Stimulated activated CD8-positive, alpha-beta memory T cell treated with anti-CD3 and anti-CD28 coated beads, Interleukin-2, amount 100 ng/mL, for 1 hour (primary cell): ENCODE measurements around the gene FRY.

ENCODE experiments used
- DNase-seq, 2 donors: peaks; one replicate each; pipeline ENCODE4 v3.0.0-alpha.2; 2020; ENCODE audit warnings: low read depth in 2 of 2

FRY gene

GRCh38 chr13:32173881-32174280 lies 142.3 kb downstream of the FRY start:
- DNase-seq, result no peak

GRCh38 chr13:32174366-32174765 lies 142.8 kb downstream of the FRY start:
- DNase-seq, result no peak

GRCh38 chr13:32175307-32175706 lies 143.7 kb downstream of the FRY start:
- DNase-seq, result no peak

GRCh38 chr13:32175943-32176342 lies 144.4 kb downstream of the FRY start:
- DNase-seq, result no peak

- no peak for DNase-seq
Observed at GRCh38 chr13:32176696-32177095, 145.1 kb downstream of the FRY start.

DNA sequence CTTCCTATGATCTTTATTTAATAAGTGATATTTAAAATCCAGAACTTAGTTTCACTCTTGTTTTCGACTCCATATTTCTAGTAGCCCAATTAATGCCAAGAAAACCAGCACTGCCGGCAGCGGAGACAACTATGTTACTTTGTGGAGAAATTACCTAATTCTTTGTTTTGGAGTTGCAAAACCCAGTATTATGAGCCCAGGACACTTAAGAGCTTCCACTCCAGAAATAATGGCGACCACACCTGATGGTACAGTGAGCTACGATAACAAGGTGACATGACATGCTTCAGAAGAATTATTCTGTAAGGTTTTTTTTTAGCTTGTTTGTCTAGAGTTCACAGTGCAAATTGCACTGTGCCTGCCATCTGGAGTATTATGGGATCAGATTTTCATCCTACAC lies 147.2 kb downstream of the FRY start:
- no peak for DNase-seq

DNA sequence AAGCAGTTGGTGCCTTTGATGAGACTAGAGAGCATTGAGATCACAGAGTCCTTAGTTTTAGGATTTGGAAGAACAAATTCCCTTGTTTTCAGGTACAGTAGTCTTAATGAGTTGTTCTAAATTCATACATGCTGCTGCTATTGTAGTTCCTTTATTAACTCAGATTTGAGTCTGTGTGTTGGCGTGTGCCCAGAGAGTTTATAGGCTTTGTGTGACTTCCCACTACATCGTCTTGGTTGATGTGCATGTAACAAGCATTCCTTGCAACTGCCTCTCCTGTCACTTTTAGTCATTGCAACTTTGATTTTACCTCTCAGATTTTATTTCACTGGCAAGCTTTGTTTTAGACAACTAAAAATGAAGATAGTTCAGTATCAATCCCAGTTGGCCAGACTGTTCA lies 148.1 kb downstream of the FRY start:
- no peak for DNase-seq

DNA sequence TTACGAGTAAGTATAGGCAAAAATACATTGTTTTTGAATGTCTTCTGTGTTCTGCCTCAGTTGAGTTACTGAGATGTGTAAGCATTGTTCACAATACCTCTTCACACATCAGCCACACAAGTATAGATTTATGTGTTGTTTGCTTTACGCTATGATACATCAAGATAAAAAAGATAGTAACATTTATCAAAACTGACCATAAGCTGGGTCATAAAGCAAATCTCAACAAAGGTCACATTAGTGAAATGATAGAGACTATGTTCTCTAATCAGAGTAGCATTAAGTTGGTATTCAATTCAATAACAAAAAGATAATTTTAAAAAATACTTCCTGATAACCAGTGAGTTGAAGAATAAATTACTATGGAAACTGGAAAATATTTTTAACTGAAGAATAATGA lies 156.1 kb downstream of the FRY start:
- DNase-seq, result no peak

GRCh38 chr13:32191452-32191998 lies 160.0 kb downstream of the FRY start:
- no peak for DNase-seq

GRCh38 chr13:32195713-32196112 lies 164.1 kb downstream of the FRY start:
- no peak for DNase-seq

DNA sequence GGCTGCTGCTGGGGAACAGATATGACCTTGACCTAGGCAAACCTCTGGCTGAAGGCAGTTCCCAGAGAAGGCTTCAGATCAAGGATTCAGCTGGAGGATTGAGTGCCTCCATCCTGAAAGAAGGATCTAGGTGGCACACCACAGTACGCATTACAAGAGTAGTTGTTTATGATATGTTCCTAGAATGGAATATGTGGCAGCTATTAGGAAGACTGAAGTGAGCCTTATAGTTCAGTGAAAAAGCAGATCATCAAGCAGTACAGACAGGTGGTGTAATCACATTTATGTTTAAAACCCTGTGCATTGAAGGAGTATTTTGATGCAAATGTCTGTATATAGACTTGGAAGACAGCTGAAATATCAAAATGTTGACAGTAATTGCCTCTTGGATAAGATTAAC lies 167.6 kb downstream of the FRY start:
- no peak for DNase-seq

- no peak for DNase-seq
Observed at GRCh38 chr13:32200741-32201140, 169.2 kb downstream of the FRY start.

- no peak for DNase-seq
Observed at GRCh38 chr13:32201809-32202208, 170.2 kb downstream of the FRY start.

DNA sequence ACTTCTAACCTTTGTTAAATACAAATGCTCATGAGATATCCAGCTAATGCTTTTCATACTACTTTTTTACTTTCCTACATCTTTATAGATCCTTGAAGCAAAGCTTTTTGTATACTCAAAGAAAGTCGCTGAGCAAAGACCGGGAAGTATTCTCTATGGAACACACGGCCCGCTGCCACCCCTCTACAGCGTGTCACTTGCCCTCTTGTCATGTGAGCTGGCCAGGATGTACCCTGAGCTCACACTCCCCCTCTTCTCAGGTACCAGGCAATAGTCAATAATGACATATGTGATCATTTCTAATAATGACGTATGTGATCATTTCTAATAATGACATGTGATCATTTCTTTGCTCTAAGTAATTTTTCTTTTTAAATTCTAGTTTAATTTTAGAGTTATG lies 170.7 kb downstream of the FRY start:
- DNase-seq, result no peak

DNA sequence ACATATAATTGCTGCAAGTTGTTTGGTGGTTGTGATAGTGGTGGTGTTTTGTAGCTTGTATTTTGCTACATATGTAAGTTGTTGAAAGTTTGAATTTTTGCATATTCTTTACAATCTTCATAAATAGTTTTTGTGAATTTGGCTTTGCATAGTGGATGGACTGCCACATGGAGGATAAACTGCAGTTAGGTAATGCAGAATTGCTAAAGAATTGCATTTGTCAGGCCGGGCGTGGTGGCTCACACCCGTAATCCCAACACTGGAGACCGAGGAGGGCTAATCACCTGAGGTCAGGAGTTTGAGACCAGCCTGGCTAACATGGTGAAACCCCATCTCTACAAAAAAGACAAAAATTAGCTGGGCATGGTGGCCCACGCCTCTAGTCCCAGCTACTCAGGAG lies 171.6 kb downstream of the FRY start:
- DNase-seq, result no peak

GRCh38 chr13:32203736-32204135 lies 172.2 kb downstream of the FRY start:
- DNase-seq, result no peak

DNA sequence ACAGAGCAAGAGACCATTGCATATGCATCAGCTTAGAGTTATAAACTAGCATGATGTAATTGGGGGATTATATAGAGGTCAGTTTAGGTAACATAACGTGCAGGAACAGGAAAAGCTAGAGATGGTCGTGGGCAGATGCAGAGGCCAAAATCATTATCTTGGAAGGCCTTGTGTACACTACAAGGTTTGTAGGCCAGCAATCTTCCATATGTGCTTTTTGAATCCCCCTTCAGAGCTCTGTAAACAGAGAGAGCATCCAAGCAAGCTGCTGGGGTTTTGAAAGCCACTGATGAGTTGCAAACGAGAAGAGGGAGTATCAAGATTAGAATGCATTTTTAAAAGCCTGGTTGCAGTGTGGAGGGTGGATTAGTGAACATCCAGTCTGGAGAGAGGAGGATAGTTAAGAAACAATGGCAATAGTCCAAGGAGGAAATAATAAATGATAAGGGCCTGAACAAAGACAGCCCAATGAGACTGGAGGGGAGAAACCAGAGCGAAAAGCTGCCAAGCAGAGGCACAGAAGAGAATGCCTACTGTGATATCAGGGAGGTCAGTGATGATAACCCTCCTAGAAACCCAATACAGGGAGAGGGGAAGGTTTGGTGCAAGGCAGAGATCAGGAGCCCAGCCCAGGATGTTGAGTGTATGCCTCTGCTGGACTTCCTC lies 174.0 kb downstream of the FRY start:
- no peak for DNase-seq

- no peak for DNase-seq
Observed at GRCh38 chr13:32206097-32206740, 174.6 kb downstream of the FRY start.

DNA sequence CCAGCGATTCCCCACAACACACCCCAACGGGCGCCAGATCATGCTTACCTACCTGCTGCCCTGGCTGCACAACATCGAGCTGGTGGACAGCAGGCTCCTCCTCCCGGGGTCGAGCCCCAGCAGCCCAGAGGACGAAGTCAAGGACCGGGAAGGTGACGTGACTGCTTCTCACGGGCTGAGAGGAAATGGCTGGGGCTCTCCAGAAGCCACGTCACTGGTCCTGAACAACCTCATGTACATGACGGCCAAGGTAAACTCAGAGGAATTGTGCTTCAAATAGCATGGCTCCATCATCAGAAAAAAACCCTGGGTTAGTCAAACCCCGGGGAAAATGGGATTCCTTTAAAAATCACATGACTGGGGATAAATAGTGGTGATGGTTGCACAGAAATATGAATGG lies 177.3 kb downstream of the FRY start:
- DNase-seq, result no peak

DNA sequence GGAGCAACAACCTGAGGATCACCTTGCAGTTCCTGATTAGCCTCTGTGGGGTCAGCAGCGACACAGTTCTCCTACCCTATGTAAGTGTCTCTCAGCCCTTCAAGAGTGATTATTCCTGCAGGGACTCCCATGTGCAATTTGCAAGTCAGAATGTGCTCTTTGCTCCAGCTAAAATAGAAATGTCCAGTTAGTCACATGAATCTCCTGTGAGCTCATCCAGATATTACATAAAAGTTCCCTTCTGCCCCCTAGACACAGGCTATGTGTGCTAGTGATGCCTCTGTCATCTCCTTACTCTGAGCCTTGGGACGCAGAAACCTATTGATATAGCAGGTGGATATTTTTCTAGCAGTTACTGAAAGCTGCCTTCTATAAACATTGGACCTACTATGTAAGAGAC lies 178.1 kb downstream of the FRY start:
- no peak for DNase-seq

- no peak for DNase-seq
Observed at GRCh38 chr13:32210101-32210500, 178.5 kb downstream of the FRY start.

DNA sequence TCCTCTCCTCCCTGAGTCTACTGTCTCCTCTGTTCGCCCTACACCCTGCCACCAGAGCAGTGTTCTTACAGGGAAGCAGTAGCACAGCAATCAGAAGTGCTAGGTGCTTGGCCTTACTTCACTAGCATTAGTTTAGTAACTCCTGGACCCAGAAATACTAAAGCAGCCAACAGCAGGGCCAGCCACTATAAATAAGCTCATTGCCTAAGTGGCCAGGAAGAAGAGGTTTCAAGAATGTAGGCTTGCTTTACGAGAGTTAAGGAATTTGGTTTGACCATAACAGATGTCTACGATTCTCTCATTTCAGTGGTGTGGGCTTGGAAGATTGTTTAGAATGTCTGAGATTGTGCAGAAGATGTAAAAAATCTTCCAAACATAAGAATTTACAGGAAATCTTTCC lies 180.2 kb downstream of the FRY start:
- no peak for DNase-seq

- DNase-seq, result no peak
Observed at GRCh38 chr13:32212421-32212820, 180.8 kb downstream of the FRY start.

- DNase-seq, result no peak
Observed at GRCh38 chr13:32213626-32214025, 182.1 kb downstream of the FRY start.
